HG03064 (cell line): ENCODE data around the gene GLRX3.
"Not testable (repeated sequence)": the region's sequence is repeated elsewhere in the genome, so short reads cannot be mapped to it uniquely, and the experiment has no call there.

Experiments
- ATAC-seq: cut with Tn5 transposase; IDR thresholded peaks from one replicate; pipeline ENCODE4 v1.9.1; 2021; ENCODE audit warnings: low read depth; ENCODE audit not compliant: unreplicated experiment

The GLRX3 gene

DNA sequence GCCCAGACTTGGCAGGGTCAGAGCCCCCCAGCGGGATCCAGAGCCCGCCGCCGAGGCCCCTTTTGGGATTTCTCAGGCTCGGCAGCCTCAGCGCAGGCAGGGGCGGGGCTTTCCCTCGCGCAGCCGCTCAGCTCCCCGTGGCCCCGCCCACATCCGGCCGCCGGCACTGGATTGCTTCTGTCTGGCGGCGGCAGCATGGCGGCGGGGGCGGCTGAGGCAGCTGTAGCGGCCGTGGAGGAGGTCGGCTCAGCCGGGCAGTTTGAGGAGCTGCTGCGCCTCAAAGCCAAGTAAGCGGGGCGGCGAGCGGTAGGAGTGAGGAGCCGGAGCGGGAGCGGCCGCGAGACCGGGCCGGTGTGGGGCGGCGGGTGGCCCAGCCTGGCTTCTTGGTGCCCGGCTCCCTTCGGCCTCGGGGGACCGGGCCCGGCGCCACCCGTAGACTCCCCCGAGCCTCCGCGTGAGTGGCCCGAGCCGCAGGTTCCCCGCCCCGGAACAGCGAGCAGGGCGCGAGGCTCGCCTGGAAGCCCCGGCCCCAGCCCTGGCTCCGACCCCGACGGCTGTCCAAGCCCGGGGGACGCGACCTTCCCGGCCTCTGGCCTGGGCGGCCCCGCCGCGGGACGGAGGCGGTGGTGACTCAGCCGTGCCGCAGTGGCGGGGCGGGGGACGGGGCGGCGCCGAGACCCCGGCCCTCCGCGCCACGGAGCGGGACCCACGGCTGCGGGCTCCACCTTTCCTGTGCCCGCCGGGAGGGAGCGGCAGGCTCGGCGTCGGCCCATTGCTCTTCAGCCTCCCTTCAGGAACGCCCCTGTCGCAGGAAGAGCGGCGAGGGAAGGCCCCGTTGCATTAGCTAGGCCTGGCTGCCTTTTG, at the start of gene GLRX3:
Gene GLRX3, plus strand, starts transcription at position 166 of the 864 bp plus-strand sequence. Its CDS starts 30 bp downstream, at position 196.
- ATAC-seq, result peak; percentile 87

DNA sequence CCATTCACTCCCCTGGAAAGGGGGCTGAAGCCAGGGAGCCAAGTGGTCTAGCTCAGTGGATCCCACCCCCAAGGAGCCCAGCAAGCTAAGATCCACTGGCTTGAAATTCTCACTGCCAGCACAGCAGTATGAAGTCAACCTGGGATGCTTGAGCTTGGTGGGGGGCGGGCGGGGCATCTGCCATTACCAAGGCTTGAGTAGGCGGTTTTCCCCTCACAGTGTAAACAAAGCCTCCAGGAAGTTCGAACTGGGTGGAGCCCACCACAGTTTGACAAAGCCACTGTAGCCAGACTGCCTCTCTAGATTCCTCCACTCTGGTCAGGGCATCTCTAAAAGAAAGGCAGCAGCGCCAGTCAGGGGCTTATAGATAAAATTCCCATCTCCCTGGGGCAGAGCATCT, 45.6 kb upstream of the GLRX3 start:
- ATAC-seq, result not testable (repeated sequence)

DNA sequence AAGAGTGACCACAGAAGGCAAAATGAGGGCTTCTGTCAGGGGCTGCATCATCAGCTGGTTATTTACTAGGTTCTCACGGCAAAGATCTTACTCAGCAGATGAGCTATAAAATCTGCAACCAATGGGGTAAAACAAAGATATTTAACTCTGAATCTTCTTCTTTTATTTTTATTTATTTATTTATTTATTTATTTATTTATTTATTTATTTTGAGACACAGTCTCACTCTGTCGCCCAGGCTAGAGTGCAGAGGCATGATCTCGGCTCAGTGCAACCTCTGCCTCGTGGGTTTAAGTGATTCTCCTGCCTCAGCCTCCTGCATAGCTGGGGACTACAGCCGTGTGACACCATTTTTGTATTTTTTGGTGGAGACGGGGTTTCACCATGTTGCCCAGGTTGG, 36.8 kb upstream of the GLRX3 start:
- ATAC-seq, result no peak

DNA sequence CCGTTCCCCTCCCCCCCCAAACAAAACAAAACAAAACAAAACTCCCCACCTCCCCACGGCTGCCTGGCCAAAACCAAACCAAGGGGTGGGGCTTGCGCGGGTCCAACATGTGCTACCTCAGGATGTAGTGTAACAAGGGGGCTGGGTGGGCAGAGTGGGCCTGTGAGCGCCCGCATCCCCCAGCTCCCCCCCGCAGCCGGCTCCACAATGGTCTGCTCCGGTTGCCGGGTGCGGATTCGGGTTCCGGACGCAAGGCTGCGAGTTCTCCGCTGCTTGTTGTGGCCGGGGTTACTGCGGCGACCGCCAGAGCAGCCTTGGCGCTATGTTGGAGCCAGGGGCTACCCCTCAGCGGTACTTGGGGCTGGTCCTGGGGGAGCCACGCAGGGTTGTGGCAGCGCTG, 30.5 kb upstream of the GLRX3 start:
- no peak for ATAC-seq

DNA sequence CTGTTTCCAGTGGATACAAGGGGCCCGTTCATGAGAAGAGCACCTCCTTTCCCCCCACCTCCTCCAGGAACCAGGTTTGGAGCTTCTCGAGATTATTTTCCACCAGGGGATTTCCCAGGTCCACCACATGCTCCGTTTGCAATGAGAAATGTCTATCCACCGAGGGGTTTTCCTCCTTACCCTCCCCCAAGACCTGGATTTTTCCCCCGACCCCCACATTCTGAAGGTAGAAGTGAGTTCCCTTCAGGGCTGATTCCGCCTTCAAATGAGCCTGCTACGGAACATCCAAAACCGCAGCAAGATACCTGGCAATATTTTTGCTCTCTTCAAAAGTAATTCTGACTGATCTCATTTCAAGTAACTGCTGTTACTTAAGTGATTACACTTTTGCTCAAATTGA, 28.0 kb upstream of the GLRX3 start:
- ATAC-seq, result not testable (repeated sequence)

DNA sequence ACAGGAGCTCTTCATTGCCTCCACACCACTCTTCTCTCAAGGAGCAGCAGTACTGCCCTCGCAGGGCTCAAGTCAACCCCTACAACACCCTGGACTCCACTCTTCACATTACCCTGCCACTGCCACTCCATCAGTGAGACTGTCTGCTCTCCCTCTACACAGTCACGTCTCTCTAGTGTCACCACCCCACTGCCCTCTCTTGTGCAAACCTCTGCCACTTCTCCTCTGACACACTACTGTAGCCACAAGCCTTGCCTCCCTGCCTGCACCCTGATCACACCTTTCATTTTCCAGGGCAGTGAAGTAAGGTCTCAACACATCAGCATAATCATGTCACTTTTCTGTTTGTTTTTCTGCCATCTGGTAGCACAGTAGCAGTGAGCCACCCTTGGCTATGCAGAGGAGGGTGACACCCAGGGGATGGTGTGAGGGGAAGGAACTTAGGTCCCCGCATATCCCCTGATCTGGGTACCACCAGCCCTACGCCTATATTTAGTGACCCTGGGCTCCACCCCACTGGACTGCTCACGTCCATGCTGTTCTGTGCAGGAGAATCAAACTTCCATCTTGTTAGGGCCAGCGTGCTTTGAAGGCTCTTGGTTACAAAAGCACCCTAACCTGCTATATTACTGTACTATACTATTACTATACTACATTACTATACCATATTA, 27.1 kb upstream of the GLRX3 start:
- ATAC-seq, result no peak

DNA sequence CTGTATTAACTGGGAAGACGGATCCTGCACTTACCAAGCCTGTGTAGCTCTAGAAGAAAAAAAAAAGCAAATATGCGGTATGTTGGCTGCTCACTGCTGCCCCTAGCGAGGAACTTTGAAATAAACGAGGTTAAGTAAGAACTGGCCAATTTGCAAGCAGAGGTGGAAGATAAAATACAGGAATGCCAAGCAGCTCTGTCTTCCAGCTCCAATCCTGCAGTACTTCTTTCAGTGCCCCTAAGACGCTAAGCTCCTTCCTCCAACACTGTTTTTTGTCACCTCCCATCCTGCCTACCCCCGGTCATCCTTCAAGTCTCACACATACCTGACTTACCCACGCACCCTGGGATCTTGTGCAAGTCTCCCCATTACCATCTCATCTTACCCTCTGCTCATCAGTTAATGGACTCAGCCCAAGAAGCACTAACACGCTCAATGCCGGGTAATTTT, 26.4 kb upstream of the GLRX3 start:
- no peak for ATAC-seq

DNA sequence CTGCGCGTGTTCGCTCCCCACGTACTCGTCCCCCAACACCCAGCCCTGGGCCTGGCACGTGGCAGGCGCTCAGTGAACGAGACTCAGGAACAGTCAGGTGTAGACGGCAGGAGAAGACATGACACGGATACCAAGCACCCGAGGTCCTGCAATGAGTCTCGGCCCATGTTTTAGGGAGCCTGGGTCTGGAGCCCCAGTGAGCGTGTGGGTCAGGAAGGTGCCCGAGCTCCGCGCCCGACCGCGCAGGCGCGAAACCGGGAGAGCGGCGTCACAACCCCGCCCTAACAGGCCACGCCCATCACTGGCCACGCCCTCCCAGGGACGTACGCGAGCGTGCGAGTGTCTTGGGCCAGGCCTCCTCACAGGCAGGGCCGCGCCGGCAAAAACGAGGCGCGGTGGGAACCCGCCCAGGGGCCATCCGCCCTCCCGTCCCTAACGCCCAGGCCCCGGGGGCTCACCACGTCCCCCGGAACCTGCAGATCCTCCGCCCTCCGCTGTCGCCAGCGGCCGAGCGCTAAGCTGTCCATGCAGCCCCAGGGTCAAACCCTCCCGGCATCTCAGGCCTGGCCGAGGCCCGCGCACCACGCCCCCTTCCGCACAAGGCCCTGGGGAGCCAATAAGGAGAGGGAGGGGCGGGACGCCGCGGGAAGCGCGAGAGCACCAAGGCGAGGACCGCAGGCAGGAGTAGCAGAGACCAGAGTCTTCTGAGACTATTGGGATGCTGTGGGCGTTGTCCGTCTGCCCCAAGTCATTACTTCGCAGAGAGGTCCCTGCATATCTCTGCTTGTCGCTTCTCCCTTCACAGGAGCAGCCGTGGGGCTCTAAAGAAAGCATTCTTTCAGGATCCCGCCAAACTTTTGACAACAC, 25.7 kb upstream of the GLRX3 start, which contains the start of gene C10orf143:
Gene C10orf143, minus strand, starts transcription at position 585 of the 867 bp plus-strand sequence. Its CDS starts 58 bp downstream, at position 527.
- peak; percentile 89 for ATAC-seq

DNA sequence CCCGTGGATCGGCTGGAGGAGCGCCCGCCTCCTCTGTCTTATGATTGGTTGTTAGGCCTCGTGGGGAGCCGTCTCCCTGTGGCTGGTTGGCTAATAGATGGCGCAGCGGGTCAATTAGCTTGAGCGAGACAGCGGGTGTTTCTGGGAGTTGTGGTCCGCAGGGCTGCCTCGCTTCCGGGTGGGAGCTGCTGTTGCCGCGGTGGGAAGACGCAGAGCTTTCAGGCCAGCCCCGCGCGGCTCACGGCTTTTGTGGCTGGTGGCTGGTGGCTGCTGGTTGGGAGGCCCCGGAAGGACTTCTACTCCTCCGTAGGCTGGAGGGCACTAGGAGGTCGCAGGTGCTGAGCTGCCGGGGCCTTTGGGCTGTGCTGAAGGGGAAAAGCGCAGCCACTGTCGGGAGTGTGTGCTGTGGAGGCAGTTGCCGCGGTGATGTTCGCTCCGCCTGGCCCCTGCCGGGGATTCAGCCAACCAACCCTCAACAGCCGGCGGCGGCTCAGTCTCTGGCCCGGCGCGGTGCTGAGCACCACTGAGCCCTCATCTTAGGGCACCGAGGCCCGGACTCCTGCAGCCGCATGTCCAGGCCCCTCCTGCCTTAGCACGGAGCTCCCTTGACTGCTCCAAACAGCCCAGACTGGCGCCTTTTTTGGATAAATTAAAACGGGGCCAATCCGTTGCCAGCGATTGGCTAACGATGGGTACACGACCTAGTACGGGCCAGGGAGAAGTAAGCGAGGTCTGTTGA, 24.9 kb upstream of the GLRX3 start:
- peak; percentile 88 for ATAC-seq

DNA sequence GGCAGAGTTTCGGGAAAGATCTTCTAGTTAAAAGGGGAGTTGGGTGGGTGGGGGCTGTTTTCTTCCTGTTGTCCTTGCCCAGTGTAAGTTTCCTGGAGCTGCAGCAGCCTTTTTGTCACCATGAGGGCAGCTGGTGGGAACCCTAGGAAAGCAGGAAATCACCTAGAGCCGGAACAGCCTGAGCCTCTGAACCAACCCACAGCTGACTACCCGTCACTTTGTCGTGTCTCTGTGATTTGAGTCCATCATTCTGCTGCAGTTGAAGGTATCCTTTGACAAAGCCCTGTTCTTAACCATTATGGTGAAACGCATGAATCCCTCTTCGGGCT, 24.4 kb upstream of the GLRX3 start:
- ATAC-seq, result no peak

DNA sequence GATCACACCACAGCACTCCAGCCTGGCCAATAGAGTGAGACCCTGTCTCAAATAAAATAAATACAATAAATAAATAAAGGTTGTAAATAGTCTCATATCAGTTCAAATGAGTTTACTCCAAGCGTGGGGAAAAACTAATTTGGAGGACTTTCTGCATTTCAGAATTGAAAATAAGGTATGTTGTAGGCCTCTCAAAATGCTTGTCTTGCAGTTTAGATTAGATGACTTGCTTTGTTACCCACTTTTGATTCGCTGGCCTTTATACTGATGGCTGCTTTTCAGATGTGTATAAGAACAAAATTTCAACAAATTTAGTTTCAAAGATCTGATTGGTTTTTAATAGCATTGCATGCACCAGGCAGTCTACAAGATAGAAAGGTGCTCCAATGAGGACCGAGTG, 23.4 kb upstream of the GLRX3 start:
- ATAC-seq, result no peak

DNA sequence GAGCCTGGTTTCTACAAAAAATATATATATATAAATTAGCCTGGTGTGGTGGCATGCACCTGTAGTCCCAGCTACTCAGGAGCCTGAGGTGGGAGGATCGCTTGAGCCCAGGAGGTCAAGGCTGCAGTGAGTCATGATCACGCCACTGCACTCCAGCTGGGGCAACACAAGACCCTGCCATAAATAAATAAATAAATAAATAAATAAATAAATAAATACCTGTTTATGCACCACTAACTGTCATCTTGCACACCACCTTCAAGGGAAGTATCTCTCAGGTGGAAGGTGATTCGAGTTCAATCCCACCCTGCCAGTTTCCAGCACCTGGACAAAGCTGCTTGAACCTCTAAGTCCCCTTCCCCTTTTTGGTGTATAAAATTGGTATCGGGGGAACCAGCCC, 19.2 kb upstream of the GLRX3 start:
- ATAC-seq, result not testable (repeated sequence)

DNA sequence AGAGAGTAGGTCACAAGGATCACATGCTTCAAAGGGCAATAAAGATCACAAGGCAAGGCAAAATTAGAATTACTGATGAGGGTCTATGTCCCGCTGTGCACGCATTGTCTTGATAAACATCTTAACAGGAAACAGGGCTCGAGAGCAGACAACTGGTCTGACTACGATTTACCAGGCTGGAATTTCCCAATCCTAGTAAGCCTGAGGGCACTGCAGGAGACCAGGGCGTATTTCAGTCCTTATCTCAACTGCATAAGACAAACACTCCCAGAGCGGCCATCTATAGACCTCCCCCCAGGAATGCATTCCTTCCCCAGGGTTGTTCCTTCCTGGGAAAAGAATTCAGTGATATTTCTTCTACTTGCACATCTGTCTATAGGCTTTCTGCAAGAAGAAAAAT, 18.7 kb upstream of the GLRX3 start:
- ATAC-seq, result not testable (repeated sequence)

DNA sequence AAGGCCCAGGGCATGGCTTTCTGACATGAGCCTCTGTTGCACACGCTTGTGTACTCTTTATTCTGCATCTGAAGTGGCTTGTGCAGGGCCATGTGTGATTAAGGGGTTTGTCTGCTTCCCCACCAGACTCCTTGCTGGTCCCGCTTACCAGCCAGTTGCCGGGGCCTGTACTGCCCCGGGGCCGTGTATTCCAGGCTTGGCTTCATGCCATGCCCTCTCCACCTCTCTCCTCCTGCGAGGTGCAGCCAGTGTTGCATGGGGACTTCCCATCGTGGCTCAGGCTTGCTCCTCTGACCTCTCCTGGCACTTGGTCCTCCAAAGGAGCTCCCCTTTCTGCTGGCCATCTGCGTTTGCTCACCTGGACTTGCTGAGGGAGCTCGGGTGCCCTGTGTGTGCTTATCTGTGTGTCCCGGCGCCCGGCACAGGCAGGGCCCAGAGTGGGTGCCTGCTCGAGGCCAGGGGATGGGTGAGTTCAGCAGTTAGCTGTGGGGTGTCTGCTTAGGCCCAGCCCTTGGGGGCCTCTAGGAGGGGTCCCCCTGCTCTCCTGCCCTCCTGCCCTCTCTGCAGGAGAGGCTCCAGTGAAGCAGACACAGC, 14.6 kb upstream of the GLRX3 start:
- ATAC-seq, result no peak

DNA sequence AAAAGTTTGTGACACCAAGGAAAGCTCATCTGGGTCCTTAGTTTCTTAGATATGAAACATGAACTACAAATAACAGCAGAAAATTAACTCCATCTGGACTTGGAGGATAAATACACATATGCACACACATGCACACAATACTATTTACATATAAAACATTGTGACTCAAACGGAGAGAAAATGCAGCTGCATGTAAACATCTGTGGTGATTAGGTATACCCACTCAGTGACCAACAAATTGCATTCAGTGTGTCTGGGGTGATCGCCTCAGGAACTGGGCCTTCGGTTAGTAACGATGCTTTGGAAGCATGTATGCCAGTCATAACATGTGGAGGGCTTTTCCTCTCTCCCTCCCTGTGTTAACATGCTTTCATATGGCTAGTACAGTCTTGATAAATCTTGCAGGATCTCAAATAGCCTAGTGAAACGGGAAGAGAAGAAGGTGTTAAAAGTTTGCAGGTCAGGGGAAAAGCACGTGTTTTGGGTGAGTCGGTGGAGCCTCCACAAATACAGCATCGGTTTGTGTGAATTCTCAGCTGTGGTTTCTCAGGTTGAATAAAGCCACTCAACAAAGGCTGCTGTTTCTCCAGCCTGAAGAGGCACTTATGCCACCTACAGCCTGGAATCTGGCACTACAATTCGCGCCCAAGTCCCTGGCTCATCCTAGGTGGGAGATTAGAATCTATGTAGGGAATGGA, 8.7 kb upstream of the GLRX3 start:
- peak; percentile 93 for ATAC-seq

DNA sequence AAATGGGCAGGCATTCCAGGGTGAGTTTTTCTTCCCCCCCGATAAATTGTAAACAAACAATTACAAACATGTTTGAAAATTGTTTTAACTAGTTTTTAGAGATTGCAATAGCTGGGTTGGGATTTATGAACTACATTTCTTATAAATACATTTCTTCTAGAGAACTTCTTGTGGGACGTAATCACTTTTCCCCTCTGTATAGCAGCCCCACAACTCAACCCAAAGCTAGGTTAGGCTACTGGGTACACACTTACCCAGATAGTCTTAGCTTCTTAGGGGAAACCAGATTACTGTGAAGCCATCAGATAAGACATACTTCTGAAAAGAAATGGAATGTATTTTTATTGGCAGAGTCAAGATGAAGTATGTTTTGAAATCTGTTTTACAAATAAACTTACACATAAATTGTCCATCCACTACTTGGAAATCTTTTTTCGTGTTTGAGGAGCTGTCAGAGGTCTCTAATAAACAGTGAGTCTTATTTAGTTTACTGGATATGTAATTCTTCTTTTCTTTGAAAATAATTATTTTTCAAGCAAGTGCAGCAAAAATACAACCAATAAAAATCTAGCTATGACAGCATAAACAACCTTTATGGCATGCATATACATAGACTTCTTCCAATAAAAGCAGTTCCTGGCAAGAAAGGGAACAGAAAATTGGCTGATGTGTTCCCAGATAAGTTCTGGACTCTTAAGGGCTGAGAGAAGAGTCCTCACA, 8.0 kb upstream of the GLRX3 start:
- no peak for ATAC-seq

DNA sequence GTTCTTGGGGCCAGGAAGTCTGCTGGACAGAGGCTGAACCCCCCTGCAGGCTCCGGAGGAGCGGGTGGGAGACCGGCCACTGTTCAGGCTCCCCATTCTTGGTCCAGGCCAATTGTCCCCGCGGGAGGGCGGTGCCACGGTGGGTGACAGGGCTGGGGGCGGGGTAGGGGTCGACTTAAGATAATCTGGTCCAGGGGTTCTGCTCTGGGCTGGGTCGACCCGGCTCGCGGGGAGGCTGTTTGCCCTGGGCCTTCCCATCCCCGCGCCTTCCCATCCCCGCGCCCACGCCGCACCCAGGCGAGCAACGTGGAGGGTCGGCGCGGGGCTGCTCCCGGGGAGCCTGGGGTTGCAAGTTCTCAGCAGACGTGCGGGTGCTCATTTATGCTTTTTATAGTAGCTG, 7.3 kb upstream of the GLRX3 start:
- no peak for ATAC-seq

DNA sequence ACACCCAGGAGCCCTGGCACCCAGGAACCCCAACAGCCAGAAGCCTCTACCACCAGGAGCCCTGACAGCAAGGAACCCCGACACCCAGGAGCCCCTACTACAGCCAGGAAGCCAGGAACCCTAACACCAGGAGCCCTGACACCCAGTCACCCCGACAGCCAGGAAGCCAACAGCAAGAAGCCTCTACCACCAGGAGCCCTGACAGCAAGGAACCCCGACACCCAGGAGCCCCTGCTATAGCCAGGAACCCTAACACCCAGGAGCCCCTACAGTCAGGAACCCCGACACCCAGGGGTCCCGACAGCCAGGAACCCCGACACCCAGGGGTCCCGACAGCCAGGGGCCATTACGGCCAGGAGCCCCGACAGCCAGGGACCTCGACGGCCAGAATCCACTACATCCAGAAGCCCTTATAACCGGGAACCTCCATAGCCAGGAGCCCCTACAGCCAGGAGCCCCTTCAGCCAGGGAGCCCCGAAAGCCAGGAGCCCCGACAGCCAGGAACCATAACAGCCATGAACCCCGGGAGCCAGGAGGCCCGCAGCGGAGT, 440 bp upstream of the GLRX3 start:
- peak; percentile 11 for ATAC-seq
